Neural crest cell (in vitro differentiated cells): ENCODE results near the gene CNTNAP2. TPM values are rescaled to one million over a fixed set of nuclear protein-coding genes. Genes with fewer than 3 reads are reported as not detected.

Experiments
- DNase-seq: peaks from one replicate; pipeline ENCODE4 v3.0.0; 2021; ENCODE audit warnings: low read depth, mixed read lengths, low spot score
- H3K27ac Mint-ChIP-seq: one replicate; pipeline ENCODE4 v1.8.0; 2021; ENCODE audit warnings: mild to moderate bottlenecking, mixed read lengths; ENCODE audit not compliant: unreplicated experiment
- H3K27me3 Mint-ChIP-seq: 2 replicates; pipeline ENCODE4 v1.8.0; 2021; ENCODE audit warnings: low read depth, mild to moderate bottlenecking, mixed read lengths
- H3K36me3 Mint-ChIP-seq: 2 replicates; pipeline ENCODE4 v1.8.0; 2021; ENCODE audit warnings: low read depth, mild to moderate bottlenecking, mixed read lengths
- H3K4me1 Mint-ChIP-seq: 2 replicates; pipeline ENCODE4 v1.8.0; 2021; ENCODE audit warnings: mixed read lengths
- H3K4me3 Mint-ChIP-seq: one replicate; pipeline ENCODE4 v1.8.0; 2021; ENCODE audit warnings: mild to moderate bottlenecking, mixed read lengths
- H3K9me3 Mint-ChIP-seq: 2 replicates; pipeline ENCODE4 v1.8.0; 2021; ENCODE audit warnings: mixed read lengths
- CTCF ChIP-seq: fragments of 200-600 bp; sonication (generic); conservative IDR thresholded peaks from 2 replicates; pipeline ENCODE4 v1.5.0; 2021; ENCODE audit warnings: antibody characterized with exemption, mild to moderate bottlenecking
- total RNA-seq: library from RNA; stranded (reverse); gene quantifications from 2 replicates; pipeline ENCODE4 v1.2.1, GENCODE V29; 2021

CNTNAP2 gene
- total RNA-seq, 1 donor from 2014 or later: 12.9 TPM

GRCh38 chr7:146510088-146510680, 393.6 kb downstream of the CNTNAP2 start:
- Mint-ChIP-seq H3K36me3 (peaks cover 2% of the 10 kb centered on the region), H3K27me3 (no peaks in the 10 kb centered on the region), H3K27ac (no peak overlapping the region), H3K4me1 (no peaks in the 10 kb centered on the region), H3K4me3 (no peak overlapping the region), H3K9me3 (peaks cover 14% of the 10 kb centered on the region)
- TF ChIP-seq CTCF: no peak
- DNase-seq: no peak

- no peaks in the 10 kb centered on the region for H3K27me3 Mint-ChIP-seq
- no peak for TF ChIP-seq CTCF
- H3K36me3 Mint-ChIP-seq: peaks cover 2% of the 10 kb centered on the region
- DNase-seq: no peak
- no peaks in the 10 kb centered on the region for H3K4me1 Mint-ChIP-seq
- H3K4me3 Mint-ChIP-seq: no peak overlapping the region
- H3K27ac Mint-ChIP-seq: no peak overlapping the region
- peaks cover 9% of the 10 kb centered on the region for H3K9me3 Mint-ChIP-seq
Observed at GRCh38 chr7:146514304-146514703, 397.7 kb downstream of the CNTNAP2 start.

- no peak for TF ChIP-seq CTCF
- Mint-ChIP-seq H3K4me1 (no peaks in the 10 kb centered on the region), H3K4me3 (no peak overlapping the region), H3K36me3 (no peaks in the 10 kb centered on the region), H3K9me3 (no peaks in the 10 kb centered on the region), H3K27me3 (no peaks in the 10 kb centered on the region), H3K27ac (no peak overlapping the region)
- no peak for DNase-seq
Observed at GRCh38 chr7:146528581-146528980, 412.0 kb downstream of the CNTNAP2 start.

- TF ChIP-seq CTCF: no peak
- Mint-ChIP-seq H3K36me3 (no peaks in the 10 kb centered on the region), H3K27me3 (peaks cover 3% of the 10 kb centered on the region), H3K9me3 (no peaks in the 10 kb centered on the region), H3K4me1 (no peaks in the 10 kb centered on the region), H3K27ac (no peak overlapping the region), H3K4me3 (no peak overlapping the region)
- no peak for DNase-seq
Observed at GRCh38 chr7:146539836-146540235, 423.2 kb downstream of the CNTNAP2 start.

GRCh38 chr7:146542101-146542500, 425.5 kb downstream of the CNTNAP2 start:
- Mint-ChIP-seq H3K36me3 (no peaks in the 10 kb centered on the region), H3K9me3 (no peaks in the 10 kb centered on the region), H3K4me1 (no peaks in the 10 kb centered on the region), H3K27ac (no peak overlapping the region), H3K4me3 (no peak overlapping the region), H3K27me3 (peaks cover 3% of the 10 kb centered on the region)
- no peak for TF ChIP-seq CTCF
- DNase-seq: no peak
